HT1080 (cell line): Measurements from ENCODE around the gene SUSD4. TPM values are rescaled to one million over a fixed set of nuclear protein-coding genes. Genes with fewer than 3 reads are reported as not detected.
A peak's percentile ranks its signal among the peaks of the same experiment; 100 is the strongest.

Experiments used
- DNase-seq: peaks from one replicate; pipeline ENCODE4 v3.0.0-alpha.2; 2015; ENCODE audit warnings: low read depth
- total RNA-seq: library from RNA; depleted of rRNA; stranded (reverse); fragments of >200 nt; shearing (Covaris generic); gene quantifications from 2 replicates; pipeline ENCODE4 v1.2.3, GENCODE V29; 2014

The SUSD4 gene
- total RNA-seq, 1 experiment from 2014 or later = 0.58 TPM

GRCh38 chr1:223231581-223231980 lies 132.4 kb downstream of the SUSD4 start:
- DNase-seq = no peak

- DNase-seq = no peak
Observed at GRCh38 chr1:223231011-223231572, 132.9 kb downstream of the SUSD4 start.

- peak; percentile 85 for DNase-seq
Observed at GRCh38 chr1:223230161-223230881, 133.7 kb downstream of the SUSD4 start.

DNA sequence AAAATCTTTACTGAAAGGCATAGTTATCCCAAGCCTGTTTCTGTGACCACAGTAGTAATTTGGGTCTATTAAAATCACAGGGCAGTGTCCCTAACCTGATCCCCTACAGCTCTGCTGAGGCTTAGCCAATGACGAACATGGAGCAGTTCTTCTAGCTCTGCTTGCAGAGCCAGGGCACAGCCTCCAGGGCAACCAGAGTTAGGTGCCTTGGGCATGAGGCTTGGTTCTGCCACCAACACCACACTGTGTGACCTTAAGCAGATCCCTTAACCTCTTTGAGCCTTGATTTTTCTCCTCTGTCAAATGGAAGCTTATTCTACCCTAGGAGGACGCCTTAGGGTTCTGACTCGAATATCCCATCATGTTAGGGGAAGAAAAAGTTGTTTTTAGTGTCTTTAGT lies 134.2 kb downstream of the SUSD4 start:
- no peak for DNase-seq

DNA sequence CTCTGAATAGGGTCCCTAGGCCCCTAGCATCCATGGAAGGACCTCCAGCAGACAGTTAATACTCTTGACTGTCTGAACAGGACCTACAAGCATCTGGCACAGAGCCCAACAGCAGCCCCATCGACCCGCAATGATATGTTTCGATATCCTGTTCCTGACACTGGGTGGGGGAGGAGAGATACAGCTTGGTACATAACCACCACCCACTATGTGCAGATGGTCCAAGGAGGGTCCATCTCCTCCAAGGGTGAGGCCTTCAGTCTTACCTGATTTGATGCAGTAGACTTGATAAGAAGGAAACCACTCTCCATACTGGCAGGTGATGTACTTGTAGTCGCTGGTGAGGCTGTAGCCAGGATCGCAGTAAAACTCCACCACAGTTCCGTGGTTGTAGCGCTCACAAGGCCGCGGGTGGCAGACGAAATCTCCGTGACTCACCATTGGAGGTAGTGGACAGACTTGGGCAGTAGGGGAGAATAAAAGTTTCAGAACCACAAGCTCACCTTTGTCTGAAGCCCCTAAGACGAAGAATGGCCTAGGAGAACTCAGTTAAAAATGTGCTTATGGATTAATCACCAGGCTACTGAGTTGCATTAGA lies 134.9 kb downstream of the SUSD4 start:
- DNase-seq = no peak

DNA sequence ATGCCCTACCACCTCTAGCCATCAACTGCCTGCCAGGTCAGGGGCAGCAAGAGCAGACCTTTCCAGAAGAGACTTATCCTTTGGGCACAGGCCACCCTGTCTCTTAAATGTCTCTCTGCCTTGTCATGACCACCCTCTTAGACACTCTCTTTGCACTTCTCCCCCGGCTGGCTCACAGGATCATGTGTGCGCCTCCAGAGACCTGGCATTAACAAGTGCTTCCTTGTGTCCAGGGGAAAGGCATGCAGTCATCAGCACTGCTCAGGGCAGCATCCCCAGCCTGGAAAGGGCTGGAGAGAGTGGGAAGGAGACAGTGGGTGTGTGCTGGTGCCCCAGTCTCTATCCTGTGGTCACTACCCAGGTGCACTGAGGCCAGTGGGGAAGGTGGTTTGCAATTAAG lies 135.8 kb downstream of the SUSD4 start:
- DNase-seq = no peak

DNA sequence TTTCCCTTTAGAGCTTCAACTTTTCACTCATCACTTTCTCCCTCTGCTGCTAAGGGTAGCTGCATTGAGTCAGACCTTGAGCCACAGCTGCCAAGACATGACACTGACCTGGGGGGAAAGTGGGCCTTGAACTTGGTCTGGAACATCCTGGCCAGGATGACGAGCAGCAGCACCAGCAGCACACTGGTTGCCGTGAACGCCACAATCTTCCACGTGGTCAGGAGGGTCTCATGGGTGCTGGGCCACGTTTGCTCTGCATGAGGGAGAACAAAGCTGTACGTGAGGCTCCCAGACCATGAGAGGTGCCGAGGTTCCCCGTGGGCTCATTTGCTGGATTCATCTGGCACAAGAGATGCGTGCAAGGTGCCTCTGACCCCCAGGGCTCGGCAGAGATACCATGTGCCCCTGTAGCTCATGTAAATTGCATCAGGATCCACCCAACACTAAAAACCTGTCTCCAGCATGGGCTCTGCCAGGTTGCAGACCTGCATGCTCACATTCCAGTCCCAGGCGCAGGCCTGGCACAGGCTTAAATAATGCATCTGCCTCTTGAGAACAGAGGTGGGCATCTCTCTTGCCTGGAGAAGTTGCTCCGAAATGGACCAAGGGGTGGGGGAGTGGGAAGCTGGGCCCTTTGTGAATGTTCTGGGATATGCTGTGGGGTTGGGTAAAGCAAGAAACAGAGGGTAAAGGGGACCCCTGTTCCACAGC lies 136.3 kb downstream of the SUSD4 start:
- DNase-seq = no peak

- DNase-seq = no peak
Observed at GRCh38 chr1:223227031-223227430, 136.9 kb downstream of the SUSD4 start.

DNA sequence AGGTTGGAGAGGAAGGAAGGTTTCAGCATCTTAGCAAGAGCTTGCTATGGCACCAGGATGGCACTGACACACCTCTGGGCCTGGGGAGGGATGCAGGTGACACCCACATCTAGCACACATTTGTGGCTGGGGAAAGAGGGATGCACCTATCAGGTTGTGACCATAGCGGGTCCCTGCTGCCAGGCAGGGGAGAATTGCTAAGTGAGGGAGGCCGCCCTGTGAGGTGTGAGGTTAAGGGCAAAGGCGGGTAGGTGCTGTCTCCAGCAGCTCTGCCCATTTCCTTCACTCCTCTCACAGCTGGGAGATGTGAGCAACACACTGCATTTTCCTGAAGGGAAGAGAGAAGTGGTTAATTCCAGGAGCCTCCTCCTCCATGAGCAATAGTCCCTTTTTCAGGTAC lies 137.7 kb downstream of the SUSD4 start:
- DNase-seq = no peak

GRCh38 chr1:223225481-223225880 lies 138.5 kb downstream of the SUSD4 start:
- DNase-seq = no peak

DNA sequence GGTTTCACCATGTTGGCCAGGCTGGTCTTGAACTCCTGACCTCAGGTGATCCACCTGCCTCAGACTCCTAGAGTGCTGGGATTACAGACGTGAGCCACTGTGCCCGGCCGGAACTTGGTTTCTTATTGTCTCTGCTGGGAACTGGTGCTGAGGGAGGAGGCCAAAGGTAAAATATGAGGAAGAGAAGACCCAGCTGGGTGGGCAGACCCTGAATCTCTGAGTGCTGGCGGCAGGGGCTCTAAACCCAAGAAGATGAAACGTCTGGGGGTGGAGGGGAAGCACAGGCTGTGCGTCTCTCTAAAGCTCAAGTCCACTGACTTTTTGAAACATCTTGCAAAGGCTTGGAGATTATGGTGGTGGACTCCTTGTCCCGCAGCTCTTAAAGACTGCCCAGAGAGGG lies 138.9 kb downstream of the SUSD4 start:
- no peak for DNase-seq

GRCh38 chr1:223224465-223224864 lies 139.5 kb downstream of the SUSD4 start:
- DNase-seq = no peak

DNA sequence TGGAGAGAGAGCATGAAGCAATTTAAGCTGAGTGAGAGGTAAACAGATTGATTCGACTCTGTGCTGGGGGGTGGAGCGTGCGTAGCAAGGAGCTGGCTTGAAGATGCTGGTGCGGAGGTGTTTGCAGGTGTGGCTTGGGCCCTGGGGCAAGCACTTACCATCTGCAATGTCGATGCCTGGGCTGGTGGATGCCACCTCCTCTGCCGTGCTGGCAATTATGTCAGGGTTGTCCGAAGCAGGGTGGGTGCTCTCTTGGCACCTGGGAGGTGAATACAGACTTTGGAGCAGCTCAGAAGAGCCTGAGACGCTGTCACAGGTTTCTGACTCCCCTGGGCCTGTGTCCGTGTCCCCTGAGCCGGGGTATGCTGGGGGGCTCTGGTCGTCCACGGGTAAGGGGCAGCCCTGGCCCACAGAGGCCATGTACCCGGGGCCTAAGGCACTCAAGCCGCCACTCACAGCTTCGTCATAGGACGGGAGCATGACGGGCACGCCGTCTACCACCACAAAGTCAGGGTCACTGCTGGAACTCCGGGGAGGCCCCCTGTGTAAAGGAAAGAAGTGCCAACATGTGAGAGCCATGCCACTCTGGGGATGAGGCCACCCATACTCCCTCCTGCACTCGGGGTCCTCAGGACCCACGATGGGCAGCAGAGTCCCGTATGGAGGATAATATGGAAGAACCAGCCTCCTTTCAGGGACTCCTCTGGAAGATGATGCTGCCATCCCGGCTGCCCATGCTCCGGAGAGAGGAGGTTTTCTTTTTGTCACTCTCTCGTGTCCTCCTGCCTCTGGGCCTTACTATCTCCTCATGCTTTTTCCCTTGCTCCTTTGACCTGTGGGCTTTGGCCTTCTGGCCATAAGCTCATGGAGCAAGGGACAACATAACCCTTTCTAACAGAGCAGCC lies 140.6 kb downstream of the SUSD4 start:
- DNase-seq = no peak

GRCh38 chr1:223222377-223222776 lies 141.6 kb downstream of the SUSD4 start:
- DNase-seq = no peak

- DNase-seq = no peak
Observed at GRCh38 chr1:223221686-223222085, 142.3 kb downstream of the SUSD4 start.

DNA sequence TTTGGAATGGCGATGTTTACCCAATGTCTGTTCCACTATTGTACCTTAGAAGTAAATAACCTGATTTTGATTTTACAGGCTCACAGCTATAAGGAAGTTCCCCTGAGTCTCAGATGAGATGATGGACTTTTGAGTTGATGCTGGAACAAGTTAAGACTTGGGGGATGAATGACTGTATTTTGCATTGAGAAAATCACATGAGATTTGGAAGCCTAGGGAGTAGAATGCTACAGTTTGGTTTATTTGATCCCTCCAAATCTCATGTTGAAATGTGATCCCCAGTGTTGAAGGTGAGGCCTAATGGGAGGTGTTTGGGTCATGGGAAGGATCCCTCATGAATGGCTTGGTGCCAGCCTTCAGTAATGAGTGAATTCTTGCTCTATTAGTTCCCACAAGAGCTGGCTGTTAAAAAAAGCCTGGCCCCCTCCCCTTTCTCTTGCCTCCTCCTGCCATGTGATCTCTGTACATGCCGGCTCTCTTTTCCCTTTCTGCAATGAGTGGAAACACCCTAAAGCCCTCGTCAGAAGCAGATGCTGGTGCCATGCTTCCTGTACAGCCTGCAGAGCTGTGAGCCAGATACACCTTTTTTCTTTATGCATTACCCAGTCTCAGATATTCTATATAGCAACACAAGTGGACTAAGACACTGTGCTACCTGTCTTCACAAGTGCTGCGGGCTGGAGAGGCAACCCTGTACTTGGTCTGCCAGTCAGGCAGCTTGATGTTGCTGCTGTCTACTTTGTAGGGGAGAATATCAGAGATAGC lies 143.9 kb downstream of the SUSD4 start:
- DNase-seq = no peak

DNA sequence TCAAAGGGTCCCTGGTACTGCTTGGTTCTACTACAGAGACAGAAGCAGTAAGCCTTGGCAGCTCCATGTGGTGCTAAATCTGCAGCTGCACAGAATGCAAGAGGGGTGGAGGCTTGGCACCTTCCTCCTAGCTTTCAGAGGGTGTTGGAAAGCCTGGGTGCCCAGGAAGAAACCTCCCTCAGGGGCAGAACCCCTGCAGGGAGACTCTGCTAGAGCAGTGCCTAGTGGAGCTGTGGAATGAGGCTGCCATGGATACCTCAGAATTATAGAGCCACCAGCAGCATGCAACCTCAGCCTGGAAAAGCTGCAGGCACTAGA lies 144.7 kb downstream of the SUSD4 start:
- DNase-seq = no peak

GRCh38 chr1:223217781-223218180 lies 146.2 kb downstream of the SUSD4 start:
- no peak for DNase-seq

DNA sequence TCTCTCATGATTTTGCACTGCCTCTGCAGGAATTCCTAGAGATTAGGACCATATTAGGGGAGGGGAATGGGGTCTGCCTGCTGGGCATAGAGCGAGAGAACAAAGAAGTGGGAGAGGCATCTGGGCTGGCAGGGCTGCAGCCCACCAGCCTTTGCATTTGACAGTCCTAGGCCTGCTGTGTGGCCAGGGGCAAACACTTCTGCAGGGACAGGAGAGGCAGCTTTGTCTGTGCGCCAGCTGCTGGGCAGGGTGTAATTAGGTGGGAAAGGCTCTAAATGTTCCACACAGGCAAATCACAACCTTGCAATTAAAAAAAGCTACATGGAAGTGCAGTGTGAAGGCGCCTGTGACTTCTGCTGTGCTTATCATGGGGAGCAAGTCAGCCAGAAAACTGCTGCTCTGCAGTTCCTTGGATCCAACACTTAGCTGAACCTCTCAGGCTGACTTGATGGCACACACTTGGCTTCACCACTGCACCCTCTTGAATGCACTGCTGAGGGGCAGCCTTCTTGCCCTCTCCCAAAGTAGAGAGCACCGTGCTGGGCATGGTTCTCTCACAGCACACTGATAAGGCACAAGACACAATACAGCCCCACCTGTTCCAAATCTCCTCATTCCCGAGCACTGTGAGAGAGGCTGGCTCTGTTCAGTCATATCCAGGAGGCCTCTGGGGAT lies 147.3 kb downstream of the SUSD4 start:
- no peak for DNase-seq

DNA sequence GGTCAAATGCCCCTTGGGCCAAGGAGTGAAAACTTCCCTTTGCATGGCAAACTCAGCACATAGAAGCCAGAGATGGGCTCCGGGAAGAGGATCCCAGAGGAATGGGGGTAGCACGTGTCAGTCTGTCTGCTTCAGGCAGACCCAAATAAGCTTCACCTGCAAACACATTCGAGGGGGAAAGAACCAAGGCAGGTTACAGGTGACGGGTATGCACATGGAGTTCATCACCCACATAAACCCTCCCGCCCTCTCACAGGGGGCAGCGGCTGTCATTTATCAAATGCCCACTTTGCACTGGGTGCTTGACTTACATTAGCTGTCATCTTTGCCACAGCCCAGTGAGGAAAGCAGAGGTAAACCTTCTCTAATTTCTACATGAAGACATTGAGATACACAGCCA lies 147.9 kb downstream of the SUSD4 start:
- no peak for DNase-seq
